Measurements from ENCODE around the gene PROZ.

The PROZ gene

GRCh38 chr13:113141601-113141970 lies 16.9 kb upstream of the PROZ start:
- no peak for DNase-seq

GRCh38 chr13:113142876-113143275 lies 15.6 kb upstream of the PROZ start:
- no peak for DNase-seq

GRCh38 chr13:113143466-113144254 lies 14.8 kb upstream of the PROZ start:
- DNase-seq: no peak

- DNase-seq: no peak
Observed at GRCh38 chr13:113144255-113144629, 14.2 kb upstream of the PROZ start.

- no peak for DNase-seq
Observed at GRCh38 chr13:113145496-113145895, 13.0 kb upstream of the PROZ start.

GRCh38 chr13:113145911-113146598 lies 12.4 kb upstream of the PROZ start:
- DNase-seq: no peak

- no peak for DNase-seq
Observed at GRCh38 chr13:113146750-113147149, 11.7 kb upstream of the PROZ start.

- no peak for DNase-seq
Observed at GRCh38 chr13:113147206-113147605, 11.2 kb upstream of the PROZ start.

- no peak for DNase-seq
Observed at GRCh38 chr13:113148407-113148806, 10.0 kb upstream of the PROZ start.

GRCh38 chr13:113148940-113149503 lies 9.4 kb upstream of the PROZ start:
- no peak for DNase-seq

GRCh38 chr13:113149711-113150549 lies 8.5 kb upstream of the PROZ start:
- no peak for DNase-seq

- no peak for DNase-seq
Observed at GRCh38 chr13:113150550-113151365, 7.7 kb upstream of the PROZ start.

GRCh38 chr13:113151745-113152690 lies 6.4 kb upstream of the PROZ start:
- peak in 1 of 2 donors; percentile 30 for DNase-seq

GRCh38 chr13:113152691-113152983 lies 5.8 kb upstream of the PROZ start:
- DNase-seq: no peak

- peak; percentile 8 to 46 for DNase-seq
Observed at GRCh38 chr13:113152984-113153809, 5.3 kb upstream of the PROZ start.

- peak; percentile 40 to 45 for DNase-seq
Observed at GRCh38 chr13:113153810-113154748, 4.4 kb upstream of the PROZ start.

GRCh38 chr13:113155201-113155600 lies 3.2 kb upstream of the PROZ start:
- no peak for DNase-seq

- no peak for DNase-seq
Observed at GRCh38 chr13:113155982-113156655, 2.3 kb upstream of the PROZ start.
